ENCODE results near the gene SMIM28.

GRCh38 chr6:138357928-138358327 lies 19.8 kb upstream of the SMIM28 start:
- TF ChIP-seq CTCF (IDR thresholded peaks at IDR 0.05; ENCODE audit: low read length) (no peak), EZH2 (IDR thresholded peaks at IDR 0.05; ENCODE audit: borderline replicate concordance, low read length) (no peak)
